ENCODE data around the gene RUNX2.

Gene RUNX2

GRCh38 chr6:45648262-45648620, 320.1 kb downstream of the RUNX2 start:
- no peak overlapping the region for H3K27ac ChIP-seq (ENCODE audit: low read depth, low read length, poor library complexity, severe bottlenecking)
- no peak overlapping the region for H3K4me2 ChIP-seq (ENCODE audit: low read length)
- no peak overlapping the region for H2AFZ ChIP-seq (ENCODE audit: low read length)
- no peaks in the 10 kb centered on the region for H4K20me1 ChIP-seq (ENCODE audit: insufficient read depth, low read length)
- no peaks in the 10 kb centered on the region for H3F3A ChIP-seq (ENCODE audit: insufficient read depth, low read length)
- H3K79me2 ChIP-seq (ENCODE audit: insufficient read depth, low read length), result no peaks in the 10 kb centered on the region
- no peak overlapping the region for H3K4me3 ChIP-seq (ENCODE audit: low read depth, low read length, poor library complexity, severe bottlenecking)
- no peak overlapping the region for H3K9ac ChIP-seq (ENCODE audit: low read length)
- H3K27me3 ChIP-seq (ENCODE audit: insufficient read depth, low read length), result peaks cover 6% of the 10 kb centered on the region; the same call in 1 of the 2 replicates
- no peak for TF ChIP-seq CTCF (IDR thresholded peaks at IDR 0.05; ENCODE audit: low read length)
- TF ChIP-seq EZH2 (IDR thresholded peaks at IDR 0.05; ENCODE audit: borderline replicate concordance, low read length), result no peak
- H3K9me2 ChIP-seq (ENCODE audit: low read depth, low read length), result no peaks in the 10 kb centered on the region
- no peaks in the 10 kb centered on the region for H3K36me3 ChIP-seq (ENCODE audit: insufficient read depth, low read length)
- no peaks in the 10 kb centered on the region for H3K9me3 ChIP-seq (ENCODE audit: low read length)
- peaks cover 4% of the 10 kb centered on the region for H3K4me1 ChIP-seq (ENCODE audit: insufficient read depth, low read length, severe bottlenecking)

GRCh38 chr6:45650524-45651135, 322.5 kb downstream of the RUNX2 start:
- no peaks in the 10 kb centered on the region for H3K27me3 ChIP-seq (ENCODE audit: insufficient read depth, low read length)
- H3F3A ChIP-seq (ENCODE audit: insufficient read depth, low read length), result no peaks in the 10 kb centered on the region
- no peaks in the 10 kb centered on the region for H3K4me1 ChIP-seq (ENCODE audit: insufficient read depth, low read length, severe bottlenecking)
- no peak overlapping the region for H3K9ac ChIP-seq (ENCODE audit: low read length)
- H3K4me3 ChIP-seq (ENCODE audit: low read depth, low read length, poor library complexity, severe bottlenecking), result no peak overlapping the region
- H3K4me2 ChIP-seq (ENCODE audit: low read length), result no peak overlapping the region
- no peaks in the 10 kb centered on the region for H3K9me2 ChIP-seq (ENCODE audit: low read depth, low read length)
- H4K20me1 ChIP-seq (ENCODE audit: insufficient read depth, low read length), result no peaks in the 10 kb centered on the region
- H3K27ac ChIP-seq (ENCODE audit: low read depth, low read length, poor library complexity, severe bottlenecking), result no peak overlapping the region
- H3K9me3 ChIP-seq (ENCODE audit: low read length), result no peaks in the 10 kb centered on the region
- TF ChIP-seq CTCF (IDR thresholded peaks at IDR 0.05; ENCODE audit: low read length), result no peak
- no peak for TF ChIP-seq EZH2 (IDR thresholded peaks at IDR 0.05; ENCODE audit: borderline replicate concordance, low read length)
- H2AFZ ChIP-seq (ENCODE audit: low read length), result no peak overlapping the region
- no peaks in the 10 kb centered on the region for H3K36me3 ChIP-seq (ENCODE audit: insufficient read depth, low read length)
- no peaks in the 10 kb centered on the region for H3K79me2 ChIP-seq (ENCODE audit: insufficient read depth, low read length)

GRCh38 chr6:45651301-45651700, 323.2 kb downstream of the RUNX2 start:
- Histone ChIP-seq H3K9me2 (ENCODE audit: low read depth, low read length) (no peaks in the 10 kb centered on the region), H3K79me2 (ENCODE audit: insufficient read depth, low read length) (no peaks in the 10 kb centered on the region), H3K9me3 (ENCODE audit: low read length) (no peaks in the 10 kb centered on the region), H3K9ac (ENCODE audit: low read length) (no peak overlapping the region), H3K36me3 (ENCODE audit: insufficient read depth, low read length) (no peaks in the 10 kb centered on the region), H3K4me1 (ENCODE audit: insufficient read depth, low read length, severe bottlenecking) (no peaks in the 10 kb centered on the region), H3K4me2 (ENCODE audit: low read length) (no peak overlapping the region), H3F3A (ENCODE audit: insufficient read depth, low read length) (no peaks in the 10 kb centered on the region), H2AFZ (ENCODE audit: low read length) (no peak overlapping the region), H3K27ac (ENCODE audit: low read depth, low read length, poor library complexity, severe bottlenecking) (no peak overlapping the region), H3K27me3 (ENCODE audit: insufficient read depth, low read length) (no peaks in the 10 kb centered on the region), H3K4me3 (ENCODE audit: low read depth, low read length, poor library complexity, severe bottlenecking) (no peak overlapping the region), H4K20me1 (ENCODE audit: insufficient read depth, low read length) (no peaks in the 10 kb centered on the region)
- TF ChIP-seq EZH2 (IDR thresholded peaks at IDR 0.05; ENCODE audit: borderline replicate concordance, low read length) (no peak), CTCF (IDR thresholded peaks at IDR 0.05; ENCODE audit: low read length) (no peak)

Measured in OCI-LY1 (cell line).